Smooth muscle cell (in vitro differentiated cells): ENCODE results near the gene CYSLTR2. TPM values are rescaled to one million over a fixed set of nuclear protein-coding genes. Genes with fewer than 3 reads are reported as not detected.
A peak's percentile ranks its signal among the peaks of the same experiment; 100 is the strongest.

Experiments used
- DNase-seq: peaks from one replicate; lab custom pipeline; 2025; ENCODE audit not compliant: unreplicated experiment; lab: John Stamatoyannopoulos, UW
- H2AFZ ChIP-seq: fragments of 200-600 bp; sonication (generic); 2 replicates; pipeline ENCODE4 v1.6.0; 2016; ENCODE audit warnings: antibody characterized with exemption, low read depth, mild to moderate bottlenecking
- H3F3A ChIP-seq: fragments of 200-600 bp; sonication (generic); 2 replicates; pipeline ENCODE4 v1.6.0; 2017; ENCODE audit warnings: antibody characterized with exemption, low read depth
- H3K27ac ChIP-seq: fragments of 200-600 bp; sonication (generic); 2 replicates; pipeline ENCODE4 v1.5.1; 2016; ENCODE audit warnings: low read depth, mild to moderate bottlenecking
- H3K27me3 ChIP-seq: fragments of 200-600 bp; sonication (generic); 2 replicates; pipeline ENCODE4 v1.6.1; 2016; ENCODE audit warnings: low read depth, mild to moderate bottlenecking
- H3K36me3 ChIP-seq: fragments of 200-600 bp; sonication (generic); 2 replicates; pipeline ENCODE4 v1.5.1; 2016; ENCODE audit warnings: low read depth
- H3K4me1 ChIP-seq: fragments of 200-600 bp; sonication (generic); 2 replicates; pipeline ENCODE4 v1.5.1; 2016; ENCODE audit warnings: low read depth
- H3K4me2 ChIP-seq: fragments of 200-600 bp; sonication (generic); 2 replicates; pipeline ENCODE4 v1.6.0; 2016; ENCODE audit warnings: mild to moderate bottlenecking
- H3K4me3 ChIP-seq: fragments of 200-600 bp; sonication (generic); 2 replicates; pipeline ENCODE4 v1.5.1; 2016; ENCODE audit warnings: mild to moderate bottlenecking
- H3K79me2 ChIP-seq: fragments of 200-600 bp; sonication (generic); 2 replicates; pipeline ENCODE4 v1.6.0; 2016; ENCODE audit warnings: low read depth, mild to moderate bottlenecking
- H3K9ac ChIP-seq: fragments of 200-600 bp; sonication (generic); 2 replicates; pipeline ENCODE4 v1.6.0; 2016; ENCODE audit warnings: low read depth
- H3K9me3 ChIP-seq: fragments of 200-600 bp; sonication (generic); replicated peaks from 2 replicates; pipeline ENCODE4 v1.5.1; 2016; ENCODE audit warnings: low read depth
- H4K20me1 ChIP-seq: fragments of 200-600 bp; sonication (generic); 2 replicates; pipeline ENCODE4 v1.6.0; 2016; ENCODE audit warnings: low read depth
- WGBS: methylation state at CpG from one replicate; pipeline ENCODE4 v1.1.7; 2016; ENCODE audit warnings: low lambda C conversion rate; 5-methylcytosine and 5-hydroxymethylcytosine counted together
- polyA plus RNA-seq: library from polyadenylated mRNA; unstranded; fragments of >200 nt; fragmentation: Nextera tagmentation; extraction: Ambion mirVana; gene quantifications from 2 replicates; pipeline ENCODE4 v1.2.1, GENCODE V29; 2016
- total RNA-seq: library from RNA; depleted of rRNA; stranded (reverse); fragments of >200 nt; gene quantifications from 2 replicates; pipeline ENCODE4 v1.2.3, GENCODE V29; 2014
- TF ChIP-seq, protein P1 (sequence below): fragments of 200-600 bp; sonication (generic); IDR thresholded peaks from 2 replicates; pipeline ENCODE4 v1.5.1; 2017; ENCODE audit warnings: borderline replicate concordance, mild to moderate bottlenecking, antibody characterized with exemption; ENCODE audit not compliant: insufficient read depth, poor library complexity, severe bottlenecking

CYSLTR2 gene, protein sequence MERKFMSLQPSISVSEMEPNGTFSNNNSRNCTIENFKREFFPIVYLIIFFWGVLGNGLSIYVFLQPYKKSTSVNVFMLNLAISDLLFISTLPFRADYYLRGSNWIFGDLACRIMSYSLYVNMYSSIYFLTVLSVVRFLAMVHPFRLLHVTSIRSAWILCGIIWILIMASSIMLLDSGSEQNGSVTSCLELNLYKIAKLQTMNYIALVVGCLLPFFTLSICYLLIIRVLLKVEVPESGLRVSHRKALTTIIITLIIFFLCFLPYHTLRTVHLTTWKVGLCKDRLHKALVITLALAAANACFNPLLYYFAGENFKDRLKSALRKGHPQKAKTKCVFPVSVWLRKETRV
- total RNA-seq, result 0.45 and 0.54 TPM in 2 replicates
- polyA plus RNA-seq, result 0.06 and 0.71 TPM in 2 replicates

GRCh38 chr13:48653472-48653939, at the start of gene CYSLTR2:
TSS of gene CYSLTR2 (plus strand) at chr13:48653929. CDS start at chr13:48706818, 52,889 bp downstream.
- TF ChIP-seq, protein P1, sequence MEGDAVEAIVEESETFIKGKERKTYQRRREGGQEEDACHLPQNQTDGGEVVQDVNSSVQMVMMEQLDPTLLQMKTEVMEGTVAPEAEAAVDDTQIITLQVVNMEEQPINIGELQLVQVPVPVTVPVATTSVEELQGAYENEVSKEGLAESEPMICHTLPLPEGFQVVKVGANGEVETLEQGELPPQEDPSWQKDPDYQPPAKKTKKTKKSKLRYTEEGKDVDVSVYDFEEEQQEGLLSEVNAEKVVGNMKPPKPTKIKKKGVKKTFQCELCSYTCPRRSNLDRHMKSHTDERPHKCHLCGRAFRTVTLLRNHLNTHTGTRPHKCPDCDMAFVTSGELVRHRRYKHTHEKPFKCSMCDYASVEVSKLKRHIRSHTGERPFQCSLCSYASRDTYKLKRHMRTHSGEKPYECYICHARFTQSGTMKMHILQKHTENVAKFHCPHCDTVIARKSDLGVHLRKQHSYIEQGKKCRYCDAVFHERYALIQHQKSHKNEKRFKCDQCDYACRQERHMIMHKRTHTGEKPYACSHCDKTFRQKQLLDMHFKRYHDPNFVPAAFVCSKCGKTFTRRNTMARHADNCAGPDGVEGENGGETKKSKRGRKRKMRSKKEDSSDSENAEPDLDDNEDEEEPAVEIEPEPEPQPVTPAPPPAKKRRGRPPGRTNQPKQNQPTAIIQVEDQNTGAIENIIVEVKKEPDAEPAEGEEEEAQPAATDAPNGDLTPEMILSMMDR, result no peak
- Histone ChIP-seq H2AFZ (peak within 1 kb of the TSS; percentile 39), H3K9ac (peak within 1 kb of the TSS; percentile 31), H3F3A (no peaks in the 10 kb centered on the region), H3K27me3 (no peaks in the 10 kb centered on the region), H3K4me3 (peak within 1 kb of the TSS; percentile 30), H3K79me2 (no peaks in the 10 kb centered on the region), H3K4me2 (peak within 1 kb of the TSS; percentile 51), H4K20me1 (no peaks in the 10 kb centered on the region), H3K9me3 (no peaks in the 10 kb centered on the region), H3K27ac (peak within 1 kb of the TSS; percentile 65), H3K36me3 (no peaks in the 10 kb centered on the region), H3K4me1 (peaks cover 21% of the 10 kb centered on the region)
- DNase-seq, result no peak
- WGBS, result 17% methylated on average over 1 of the region's 1 CpG

DNA sequence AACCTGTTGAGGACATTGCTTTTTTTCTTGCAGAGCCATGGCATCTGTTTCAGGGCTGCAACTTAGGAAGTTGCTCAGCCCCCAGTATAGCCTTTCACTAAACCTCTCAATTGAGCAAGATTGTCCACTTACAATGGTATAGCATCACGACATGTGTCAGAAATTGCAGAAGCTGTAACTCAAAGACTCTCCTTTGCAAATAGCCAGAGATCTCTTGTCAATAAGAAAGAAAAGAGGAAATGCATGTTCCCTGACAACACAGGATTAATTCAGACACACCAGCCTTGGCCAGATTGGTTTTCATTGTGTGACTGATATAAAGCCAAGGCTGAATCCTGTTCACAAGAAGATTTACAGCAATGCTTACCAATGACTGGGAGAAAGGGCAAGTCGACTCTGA, 38.7 kb upstream of the CYSLTR2 start:
- Histone ChIP-seq H3K4me3 (no peak overlapping the region), H3K9ac (no peak overlapping the region), H4K20me1 (no peaks in the 10 kb centered on the region), H3K4me1 (no peaks in the 10 kb centered on the region), H3K9me3 (no peaks in the 10 kb centered on the region), H3K79me2 (no peaks in the 10 kb centered on the region), H3K4me2 (no peak overlapping the region), H2AFZ (no peak overlapping the region), H3K27me3 (no peaks in the 10 kb centered on the region), H3K36me3 (no peaks in the 10 kb centered on the region), H3K27ac (no peak overlapping the region), H3F3A (no peaks in the 10 kb centered on the region)
- TF ChIP-seq, protein P1, result no peak
- DNase-seq, result no peak
- 89% methylated on average over 2 of the region's 2 CpGs for WGBS

DNA sequence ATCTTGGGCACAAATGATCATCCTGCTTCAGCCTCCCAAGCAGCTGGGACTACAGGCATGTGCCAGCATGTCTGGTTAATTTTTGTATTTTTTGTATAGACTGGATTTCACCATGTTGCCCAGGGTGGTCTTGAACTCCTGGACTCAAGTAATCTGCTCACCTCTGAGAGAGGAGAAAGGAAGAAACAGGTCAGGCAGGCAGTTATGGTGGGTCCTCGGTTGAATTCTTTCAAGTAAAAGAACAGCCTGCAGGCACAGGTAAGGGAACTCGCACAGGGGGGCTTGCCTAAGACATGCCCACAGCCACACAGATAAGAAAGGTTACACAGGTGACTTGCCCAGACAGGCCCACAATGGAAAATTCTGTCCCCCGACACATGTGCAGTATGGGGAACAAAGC, 34.8 kb upstream of the CYSLTR2 start:
- Histone ChIP-seq H3K27me3 (no peaks in the 10 kb centered on the region), H3K36me3 (no peaks in the 10 kb centered on the region), H3F3A (no peaks in the 10 kb centered on the region), H3K79me2 (no peaks in the 10 kb centered on the region), H4K20me1 (no peaks in the 10 kb centered on the region), H3K4me2 (no peak overlapping the region), H3K9me3 (no peaks in the 10 kb centered on the region), H3K4me1 (no peaks in the 10 kb centered on the region), H3K9ac (no peak overlapping the region), H3K4me3 (no peak overlapping the region), H2AFZ (no peak overlapping the region), H3K27ac (no peak overlapping the region)
- TF ChIP-seq, protein P1, result no peak
- WGBS, result 97% methylated on average over 3 of the region's 3 CpGs
- DNase-seq, result no peak

- no peaks in the 10 kb centered on the region for H3K27me3 ChIP-seq
- no peaks in the 10 kb centered on the region for H3K79me2 ChIP-seq
- no peaks in the 10 kb centered on the region for H4K20me1 ChIP-seq
- no peaks in the 10 kb centered on the region for H3F3A ChIP-seq
- no peak overlapping the region for H3K27ac ChIP-seq
- DNase-seq, result no peak
- H3K36me3 ChIP-seq, result no peaks in the 10 kb centered on the region
- H3K4me2 ChIP-seq, result no peak overlapping the region
- H3K4me3 ChIP-seq, result no peak overlapping the region
- TF ChIP-seq, protein P1, result no peak
- no peak overlapping the region for H2AFZ ChIP-seq
- H3K4me1 ChIP-seq, result peaks cover under 1% of the 10 kb centered on the region
- no peak overlapping the region for H3K9ac ChIP-seq
- WGBS, result 34% methylated on average over 3 of the region's 3 CpGs
- no peaks in the 10 kb centered on the region for H3K9me3 ChIP-seq
Measured at GRCh38 chr13:48621056-48621455, 32.7 kb upstream of the CYSLTR2 start.
